Sciatic nerve (tissue), 2 donors: ENCODE data around the gene SEL1L3. TPM values are rescaled to one million over a fixed set of nuclear protein-coding genes. Genes with fewer than 3 reads are reported as not detected.

Source experiments
- ATAC-seq: fragments of 200-7000 bp; cut with Tn5 transposase; one replicate; pipeline ENCODE4 v1.9.1; 2020; ENCODE audit warnings: mild to moderate bottlenecking, moderate library complexity
- DNase-seq: peaks from one replicate; pipeline ENCODE4 v3.0.0-alpha.2; 2020; ENCODE audit warnings: low spot score
- intact Hi-C: fragments of 100-400 bp; cut with DNase I; formaldehyde crosslinking; loops from one replicate; pipeline ENCODE4 v1.14.2; 2022
- total RNA-seq: library from RNA; stranded (reverse); fragmentation: NEBNext Ultra II Directional; extraction: Animal tissue kit (Norgen Biotek cat#: 25700); gene quantifications from one replicate; pipeline ENCODE4 v1.2.1, GENCODE V29; 2021
- donor health status: DM: no; HTN: no; CAD: no.
- donor health status: DM: no; HTN: no; CAD: no.

Gene SEL1L3
- total RNA-seq, 1 donor from 2014 or later, result 17.1 TPM

DNA sequence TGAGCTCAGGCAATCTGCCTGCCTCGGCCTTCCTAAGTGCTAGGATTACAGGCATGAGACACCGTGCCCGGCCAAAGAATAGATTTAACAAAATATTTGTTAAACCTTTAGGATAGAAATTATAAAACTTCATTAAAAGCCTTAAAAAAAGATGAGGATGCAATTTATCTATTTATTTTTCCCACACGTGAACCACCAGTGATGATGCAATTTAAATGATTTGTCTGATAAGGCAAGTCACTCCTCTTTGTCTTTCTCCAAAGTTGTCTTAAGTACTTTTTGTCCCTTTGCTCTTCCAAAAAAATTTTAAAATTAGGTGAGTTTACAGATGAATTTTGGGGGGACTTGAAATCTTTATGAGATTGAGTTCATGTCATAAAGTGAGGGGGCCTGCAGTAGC, 149.0 kb downstream of the SEL1L3 start:
- intact Hi-C loops, result no loop called here
- no peak for DNase-seq
- no peak for ATAC-seq

DNA sequence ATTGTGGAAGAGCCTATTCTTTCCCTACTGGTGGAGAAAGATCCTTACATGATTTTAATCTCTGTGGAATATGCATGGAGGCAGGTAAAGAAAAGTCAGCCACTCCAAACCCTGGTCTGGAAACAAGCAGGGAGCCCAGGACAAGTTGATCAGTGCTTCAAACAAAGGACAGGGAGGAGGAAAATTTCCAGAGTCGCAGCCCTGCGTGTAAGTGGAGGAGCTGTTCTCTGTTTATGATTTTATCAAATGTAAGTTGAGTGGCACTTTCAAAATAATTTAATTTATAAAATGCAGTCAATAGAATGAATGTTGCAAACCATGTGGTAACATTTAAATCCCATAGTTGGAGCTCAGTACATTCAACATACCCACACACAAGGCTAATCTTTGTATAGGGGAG, 150.2 kb downstream of the SEL1L3 start:
- intact Hi-C loops, result no loop called here
- DNase-seq, result no peak
- ATAC-seq, result no peak

DNA sequence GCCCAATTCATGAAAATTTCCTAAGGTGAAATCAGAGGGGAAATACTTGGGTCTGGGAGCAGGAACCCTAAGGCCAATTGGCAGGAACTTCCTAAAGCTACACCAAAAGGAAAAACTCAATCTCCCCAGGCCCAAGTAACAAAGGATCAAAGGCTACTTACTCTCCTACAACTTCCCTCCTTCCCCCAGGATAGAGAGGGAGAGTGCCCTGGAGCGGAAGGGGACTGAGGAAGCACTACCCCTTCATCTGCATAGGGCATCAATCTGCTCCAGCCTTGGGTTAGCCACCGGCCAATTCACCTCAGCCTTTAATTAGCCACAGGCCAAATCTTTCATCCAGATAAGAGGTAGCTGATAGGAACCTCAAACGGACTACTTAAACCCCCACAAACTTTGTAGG, 152.2 kb downstream of the SEL1L3 start:
- intact Hi-C loops, result no loop called here
- no peak for ATAC-seq
- no peak for DNase-seq

DNA sequence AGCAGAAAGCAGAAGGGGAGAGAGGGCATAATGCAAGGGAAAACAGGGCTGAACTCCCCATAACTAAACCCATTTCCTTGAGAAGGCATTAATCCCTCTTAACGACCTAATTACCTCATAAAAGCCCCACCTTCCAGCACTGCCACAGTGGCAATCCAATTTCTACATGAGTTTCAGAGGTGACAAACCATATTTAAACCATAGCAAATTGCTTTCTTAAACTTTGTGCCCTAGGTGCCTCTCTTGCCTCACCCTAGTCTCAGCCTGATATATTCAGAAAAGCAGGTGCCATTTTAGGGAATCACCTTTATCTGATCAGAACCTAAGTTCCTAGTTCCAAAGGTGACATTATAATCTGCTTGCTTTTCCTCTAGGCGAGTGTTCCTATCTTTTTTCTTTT, 158.3 kb downstream of the SEL1L3 start:
- no peak for DNase-seq
- no peak for ATAC-seq
- intact Hi-C loops, result no loop called here

DNA sequence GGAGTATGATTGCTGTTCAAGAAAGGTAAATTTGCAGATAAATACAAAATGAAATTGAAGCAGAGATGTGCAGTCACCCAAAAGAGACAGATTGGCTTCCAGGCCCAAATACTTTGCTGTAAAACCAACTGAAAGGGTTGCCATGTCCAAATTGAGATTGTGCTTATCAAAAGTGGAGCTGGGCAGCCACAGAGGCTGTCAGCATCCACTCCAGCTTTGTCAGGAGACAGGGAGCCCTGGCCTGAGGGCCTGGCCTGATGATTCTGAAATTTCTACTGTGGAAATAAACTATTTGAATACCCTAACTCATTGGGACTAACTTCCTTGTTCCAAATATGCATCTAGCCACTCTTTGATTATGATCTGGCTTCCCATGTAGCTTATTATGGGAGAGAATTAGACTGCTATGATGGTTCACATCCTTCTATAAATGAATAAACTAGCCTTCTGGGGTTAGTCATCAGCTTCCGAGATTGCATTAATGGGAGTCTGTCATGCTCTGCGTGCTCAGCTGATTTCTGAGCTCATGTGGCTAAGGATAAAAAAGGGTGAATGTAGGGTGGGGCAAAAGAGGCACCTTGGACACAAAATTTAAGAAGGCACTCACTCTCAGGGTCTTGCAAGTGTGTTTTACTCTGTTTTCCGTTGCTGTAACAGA, 158.9 kb downstream of the SEL1L3 start:
- intact Hi-C loops, result no loop called here
- no peak for DNase-seq
- no peak for ATAC-seq

DNA sequence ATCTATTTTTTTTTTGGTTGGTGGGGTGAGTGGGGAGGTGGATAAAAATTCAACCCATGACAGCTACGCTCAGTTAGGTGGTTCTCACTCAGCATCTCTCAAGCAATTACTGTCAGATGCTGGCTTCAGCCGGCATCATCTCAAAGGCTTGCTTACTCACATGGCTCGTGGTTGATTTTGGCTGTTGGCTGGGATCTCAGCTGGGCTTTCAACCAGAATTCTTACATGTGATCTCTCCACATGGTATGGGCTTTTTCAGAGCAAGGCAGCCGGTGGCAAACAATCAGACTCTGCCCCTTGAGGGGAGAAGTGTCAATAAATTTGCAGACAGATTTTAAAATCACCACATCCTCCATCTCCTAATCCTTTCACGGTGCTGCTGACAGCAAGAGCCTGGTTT, 159.9 kb downstream of the SEL1L3 start:
- ATAC-seq (peak; percentile 69), DNase-seq (no peak)
- intact Hi-C loops, result no loop called here

DNA sequence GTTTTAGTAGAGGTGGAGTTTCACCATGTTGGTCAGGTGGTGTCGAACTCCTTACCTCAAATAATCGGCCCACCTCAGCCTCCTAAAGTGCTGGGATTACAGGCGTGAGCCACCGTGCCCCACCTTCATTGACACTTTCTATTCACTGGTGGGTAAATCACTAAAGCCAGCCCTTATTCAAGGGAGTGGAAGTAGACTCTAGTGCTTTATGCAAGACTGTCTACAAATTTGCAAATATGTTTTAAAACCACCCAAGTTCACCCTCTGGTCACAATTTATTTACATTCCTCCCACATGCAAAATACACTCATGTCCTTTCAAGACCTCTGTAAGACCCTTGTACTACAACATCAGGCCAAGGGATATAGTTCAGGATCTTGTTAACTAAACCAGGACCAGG, 162.1 kb downstream of the SEL1L3 start:
- DNase-seq (no peak), ATAC-seq (no peak)
- intact Hi-C loops, result no loop called here

DNA sequence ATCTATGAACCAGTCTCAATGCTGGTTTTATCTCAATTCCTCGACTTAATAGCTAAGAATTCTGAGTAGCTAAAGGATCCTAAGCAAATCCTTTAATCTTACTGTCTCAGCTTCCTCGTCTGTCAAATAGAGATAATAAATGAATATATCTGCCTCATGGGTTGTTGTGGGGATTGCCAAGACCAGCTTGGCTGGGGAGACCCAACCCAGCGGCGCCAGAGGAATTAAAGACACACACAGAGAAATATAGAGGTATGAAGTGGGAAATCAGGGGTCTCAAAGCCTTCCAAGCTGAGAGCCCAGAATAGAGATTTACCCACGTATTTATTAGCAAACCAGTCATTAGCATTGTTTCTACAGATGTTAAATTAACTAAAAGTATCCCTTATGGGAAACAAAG, 165.3 kb downstream of the SEL1L3 start:
- DNase-seq (no peak), ATAC-seq (no peak)
- intact Hi-C loops, result no loop called here

Other genes starting within 250 kb of the SEL1L3 start
- gene SLC34A2, start 207.1 kb downstream of the SEL1L3 start, total RNA-seq, result 2.5 TPM
- gene SMIM20, start 51.2 kb upstream of the SEL1L3 start, total RNA-seq, result 22.7 TPM